NCI-H774 (cell line): ENCODE results near the gene CZIB.
A peak's percentile ranks its signal among the peaks of the same experiment; 100 is the strongest.
"Not testable (repeated sequence)": the region's sequence is repeated elsewhere in the genome, so short reads cannot be mapped to it uniquely, and the experiment has no call there.

ENCODE experiments used
- DNase-seq: peaks from one replicate; lab custom pipeline; 2025; lab: John Stamatoyannopoulos, UW

CZIB gene

DNA sequence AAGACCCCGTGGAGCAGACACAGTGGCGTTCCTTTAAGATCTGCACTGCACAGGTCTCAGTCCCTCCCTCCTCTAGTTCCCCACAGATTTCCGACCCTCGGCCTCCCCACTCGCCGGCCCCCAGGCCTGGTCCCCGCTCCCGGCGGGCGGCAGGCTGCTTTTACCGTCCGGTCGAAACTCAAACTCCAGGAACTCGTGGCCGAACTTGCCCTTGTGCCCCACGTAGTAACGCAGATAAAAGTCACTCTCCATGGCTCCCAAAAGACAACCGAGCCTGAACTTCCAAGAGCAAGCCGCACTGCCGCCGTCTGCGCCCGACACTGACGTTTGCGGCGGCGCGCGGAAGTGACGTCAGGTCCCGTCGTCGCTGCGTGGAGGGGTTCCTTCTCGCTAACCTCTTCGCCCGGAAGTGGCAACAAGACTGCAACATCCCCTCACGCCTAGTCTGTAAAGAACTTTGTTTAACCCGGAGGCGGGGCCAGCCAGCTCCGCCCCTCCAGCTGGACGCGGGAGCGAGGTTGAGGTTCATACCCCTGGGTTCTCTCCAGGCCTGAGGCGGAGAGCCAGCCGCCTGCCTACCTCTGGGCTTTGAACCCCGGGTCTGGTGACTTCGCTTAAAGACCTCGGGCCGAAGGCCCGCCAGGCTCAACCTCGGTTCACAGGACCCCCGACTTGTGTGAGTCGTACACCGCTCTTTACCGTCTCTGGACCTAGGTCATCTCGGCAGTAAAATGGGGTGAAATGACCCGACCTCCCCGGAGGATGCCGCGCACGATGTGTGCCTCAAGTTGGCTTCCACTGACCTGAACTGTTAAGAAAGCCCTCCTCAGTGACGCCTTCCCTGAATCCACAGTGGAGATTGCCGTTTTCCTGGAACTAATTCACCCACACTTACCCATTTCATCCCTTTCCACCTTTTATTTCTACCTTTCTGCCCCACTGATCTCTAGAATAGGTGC is 18.0 kb upstream of the CZIB start, which contains the start of gene MAGOH:
TSS of gene MAGOH (minus strand) at position 322 of the 959 bp plus-strand sequence. CDS start at position 252, 70 bp downstream.
- DNase-seq, result peak; percentile 97

DNA sequence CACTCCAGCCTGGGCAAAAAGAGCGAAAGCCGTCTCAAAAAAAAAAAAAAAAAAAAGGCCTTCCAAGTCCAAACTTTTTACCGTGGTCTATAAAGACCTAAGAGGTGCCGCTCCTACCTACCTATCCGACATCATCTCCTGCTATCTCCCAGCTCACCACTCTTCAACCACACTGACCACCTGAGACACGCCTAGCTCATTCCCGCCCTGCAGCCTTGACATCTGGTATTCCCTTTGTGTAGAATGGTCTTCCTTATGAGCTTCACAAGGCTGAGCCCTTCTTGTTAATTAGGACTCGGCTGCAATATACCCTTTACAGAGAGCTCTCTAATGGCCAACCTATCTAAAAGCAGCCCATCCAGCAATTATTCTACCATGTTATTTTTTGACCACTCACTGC is 17.2 kb upstream of the CZIB start:
- no peak for DNase-seq

DNA sequence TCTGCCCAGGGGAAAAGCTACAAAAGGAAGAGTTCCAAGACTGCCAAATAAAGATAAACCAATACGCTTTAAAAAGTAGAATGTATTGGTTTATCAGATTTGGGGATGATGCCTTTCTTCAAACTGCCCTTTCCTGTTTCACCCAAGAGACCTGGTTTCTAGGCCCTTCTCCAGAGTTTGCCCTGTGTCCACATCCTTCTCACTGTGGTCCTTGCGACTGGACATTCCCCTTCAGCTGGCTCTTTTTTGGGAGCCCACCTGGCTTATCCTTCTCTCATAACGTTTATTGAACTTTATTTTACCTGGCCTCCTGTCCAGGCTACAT is 490 bp upstream of the CZIB start:
- no peak for DNase-seq

DNA sequence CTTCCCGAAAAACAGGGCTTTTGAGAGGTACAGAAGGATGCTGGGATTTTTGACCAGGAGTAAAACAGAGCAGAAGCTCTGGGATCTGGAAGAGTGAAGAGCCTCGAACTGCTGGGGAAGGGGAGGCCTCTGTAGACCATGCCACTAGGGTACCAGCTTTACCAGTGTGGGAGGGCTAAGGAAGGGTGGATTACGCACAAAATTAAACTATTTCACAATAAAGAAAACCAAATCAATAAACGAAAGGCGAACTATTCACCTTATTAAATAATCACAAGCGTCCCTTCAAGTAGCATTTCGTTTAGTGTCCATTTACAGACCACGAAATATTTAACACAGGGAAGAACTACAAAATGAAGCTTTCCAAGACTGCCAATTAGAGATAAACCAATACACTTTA is 723 bp downstream of the CZIB start:
- DNase-seq, result no peak

DNA sequence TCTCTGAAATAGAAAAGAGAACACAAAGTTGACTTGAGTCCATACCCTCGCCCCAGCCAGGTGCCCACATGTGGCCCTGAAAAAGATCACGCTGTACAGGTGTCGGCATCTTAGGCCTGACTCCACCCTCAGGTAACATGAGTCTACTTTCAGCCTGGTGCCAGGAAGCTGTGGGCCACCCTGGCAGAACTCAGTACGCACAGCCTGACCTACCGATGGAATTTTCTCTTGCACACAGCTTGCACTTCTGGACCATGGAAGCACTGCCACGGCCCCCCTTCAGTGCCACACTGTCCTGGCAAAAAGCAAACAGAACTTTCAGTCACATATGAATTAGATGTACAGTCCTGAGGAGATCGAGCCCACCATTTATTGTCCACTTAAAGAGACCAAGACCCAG is 2.2 kb downstream of the CZIB start:
- DNase-seq, result no peak

DNA sequence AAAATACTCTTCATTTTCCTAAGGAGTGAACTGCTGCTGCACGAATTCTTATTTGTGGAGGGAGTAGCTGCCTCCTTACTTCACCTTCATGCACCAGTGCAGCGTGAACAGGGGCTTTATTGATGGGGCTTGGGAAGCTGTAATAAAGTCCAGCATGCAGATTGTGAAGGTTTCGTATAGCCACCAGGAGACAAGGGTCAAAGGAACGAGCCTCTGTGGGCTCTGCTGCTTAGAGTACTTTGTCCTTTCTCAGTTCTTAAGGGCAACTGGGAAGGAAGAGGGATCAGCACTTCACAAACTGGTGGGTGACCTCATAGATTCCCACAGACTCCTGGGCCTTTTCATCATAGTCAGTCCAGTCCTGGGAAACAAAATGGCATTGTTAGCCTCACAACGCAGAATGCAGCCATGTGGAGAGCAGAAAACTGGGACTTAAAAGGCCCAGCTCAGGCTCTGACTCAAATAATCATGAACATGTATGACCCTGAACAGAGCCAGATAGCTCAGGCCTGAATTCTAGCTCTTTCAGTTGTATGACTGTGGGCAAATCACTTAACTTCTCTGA is 6.0 kb downstream of the CZIB start:
- DNase-seq, result no peak

DNA sequence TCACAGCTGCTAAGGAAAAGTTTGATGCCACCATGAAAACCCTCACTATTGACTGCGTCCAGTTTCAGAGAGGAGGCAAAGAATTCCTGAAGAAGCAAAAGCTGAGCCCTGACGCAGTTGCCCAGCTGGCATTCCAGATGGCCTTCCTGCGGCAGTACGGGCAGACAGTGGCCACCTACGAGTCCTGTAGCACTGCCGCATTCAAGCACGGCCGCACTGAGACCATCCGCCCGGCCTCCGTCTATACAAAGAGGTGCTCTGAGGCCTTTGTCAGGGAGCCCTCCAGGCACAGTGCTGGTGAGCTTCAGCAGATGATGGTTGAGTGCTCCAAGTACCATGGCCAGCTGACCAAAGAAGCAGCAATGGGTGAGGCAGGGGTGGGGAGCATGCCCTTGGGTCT is 9.5 kb downstream of the CZIB start:
- no peak for DNase-seq

DNA sequence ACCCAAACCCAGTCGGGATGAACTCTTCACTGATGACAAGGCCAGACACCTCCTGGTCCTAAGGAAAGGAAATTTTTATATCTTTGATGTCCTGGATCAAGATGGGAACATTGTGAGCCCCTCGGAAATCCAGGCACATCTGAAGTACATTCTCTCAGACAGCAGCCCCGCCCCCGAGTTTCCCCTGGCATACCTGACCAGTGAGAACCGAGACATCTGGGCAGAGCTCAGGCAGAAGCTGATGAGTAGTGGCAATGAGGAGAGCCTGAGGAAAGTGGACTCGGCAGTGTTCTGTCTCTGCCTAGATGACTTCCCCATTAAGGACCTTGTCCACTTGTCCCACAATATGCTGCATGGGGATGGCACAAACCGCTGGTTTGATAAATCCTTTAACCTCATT is 10.1 kb downstream of the CZIB start:
- DNase-seq, result no peak

DNA sequence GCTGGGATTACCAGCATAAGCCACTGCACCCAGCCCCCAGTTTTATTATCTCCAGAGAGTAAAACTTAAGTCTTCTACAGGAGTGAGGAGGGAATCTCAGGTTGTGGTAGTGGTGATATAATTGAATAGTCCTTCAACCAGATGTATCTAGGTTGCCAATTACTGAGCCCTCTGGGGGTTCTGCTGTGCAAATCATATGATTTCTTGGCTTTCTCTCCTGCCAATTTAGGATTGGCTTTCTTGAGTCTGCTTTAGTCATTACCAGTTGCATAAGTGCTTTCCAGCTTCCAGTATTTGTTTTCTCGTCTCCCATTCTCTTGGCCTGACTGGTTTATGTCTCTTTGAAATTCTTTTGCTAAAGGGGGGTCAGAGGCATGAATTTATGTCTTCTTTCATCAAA is 12.7 kb downstream of the CZIB start:
- DNase-seq, result no peak

DNA sequence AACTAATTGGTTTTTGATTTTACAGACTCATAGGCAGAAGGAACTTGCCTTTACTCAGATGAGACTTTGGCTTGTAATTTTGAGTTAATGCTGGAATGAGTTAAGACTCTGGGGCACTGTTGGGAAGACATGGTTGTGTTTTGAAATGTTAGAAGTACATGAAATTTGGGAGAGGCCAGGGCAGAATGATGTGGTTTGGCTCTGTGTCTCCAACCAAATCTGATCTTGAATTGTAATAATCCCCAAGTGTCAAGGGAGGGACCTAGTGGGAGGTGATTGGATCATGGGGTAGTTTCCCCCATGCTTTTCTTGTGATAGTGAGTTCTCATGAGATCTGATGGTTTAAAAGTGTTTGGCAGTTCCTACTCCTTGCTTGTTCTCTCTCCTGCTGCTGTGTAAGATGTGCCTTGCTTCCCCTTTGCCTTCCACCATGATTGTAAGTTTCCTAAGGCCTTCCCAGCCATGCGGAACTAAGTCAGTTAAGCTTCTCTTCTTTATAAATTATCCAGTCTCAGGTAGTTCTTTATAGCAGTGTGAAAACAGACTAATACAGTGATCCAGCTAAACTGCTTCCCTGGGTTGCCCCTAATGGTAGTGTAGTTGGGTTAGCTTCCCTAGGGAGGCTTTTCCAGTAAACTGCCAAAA is 13.6 kb downstream of the CZIB start:
- no peak for DNase-seq

DNA sequence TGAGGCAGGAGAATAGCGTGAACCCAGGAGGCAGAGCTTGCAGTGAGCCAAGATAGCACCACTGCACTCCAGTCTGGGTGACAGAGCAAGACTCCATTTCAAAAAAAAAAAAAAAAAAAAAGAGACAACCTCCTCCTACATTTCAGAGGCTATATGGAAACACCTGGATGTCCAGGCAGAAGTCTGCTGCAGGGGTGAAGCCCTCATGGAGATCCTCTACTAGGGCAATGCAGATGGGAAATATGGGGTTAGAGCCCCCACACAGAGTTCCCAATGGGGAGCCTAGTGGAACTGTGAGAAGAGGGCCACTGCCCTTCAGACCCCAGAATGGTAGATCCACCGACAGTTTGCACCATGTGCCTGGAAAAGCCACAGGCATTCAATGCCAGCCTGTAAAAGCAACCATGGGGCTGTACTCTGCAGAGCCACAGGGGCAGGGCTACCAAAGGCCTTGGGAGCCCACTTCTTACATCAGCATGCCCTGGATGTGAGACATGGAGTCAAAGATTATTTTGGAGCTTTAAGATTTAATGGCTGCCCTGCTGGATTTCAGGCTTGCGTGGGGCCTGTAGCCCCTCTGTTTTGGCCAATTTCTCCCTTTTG is 14.2 kb downstream of the CZIB start:
- not testable (repeated sequence) for DNase-seq

DNA sequence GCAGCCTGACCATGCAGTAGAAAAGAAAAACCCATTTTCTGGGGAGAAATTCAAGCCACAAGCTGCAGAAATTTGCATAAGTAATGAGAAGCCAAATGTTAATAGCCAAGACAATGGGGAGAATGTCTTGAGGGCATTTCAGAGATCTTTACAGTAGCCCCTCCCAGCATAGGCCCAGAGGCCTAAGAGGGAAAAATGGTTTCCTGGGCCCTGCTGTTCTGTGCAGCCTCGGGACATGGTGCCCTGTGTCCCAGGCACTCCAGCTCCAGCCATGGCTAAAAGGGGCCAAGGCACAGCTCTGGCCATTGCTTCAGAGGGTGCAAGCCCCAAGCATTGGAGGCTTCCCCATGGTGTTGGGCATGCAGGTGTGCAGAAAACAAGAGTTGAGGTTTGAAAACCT is 14.9 kb downstream of the CZIB start:
- not testable (repeated sequence) for DNase-seq

DNA sequence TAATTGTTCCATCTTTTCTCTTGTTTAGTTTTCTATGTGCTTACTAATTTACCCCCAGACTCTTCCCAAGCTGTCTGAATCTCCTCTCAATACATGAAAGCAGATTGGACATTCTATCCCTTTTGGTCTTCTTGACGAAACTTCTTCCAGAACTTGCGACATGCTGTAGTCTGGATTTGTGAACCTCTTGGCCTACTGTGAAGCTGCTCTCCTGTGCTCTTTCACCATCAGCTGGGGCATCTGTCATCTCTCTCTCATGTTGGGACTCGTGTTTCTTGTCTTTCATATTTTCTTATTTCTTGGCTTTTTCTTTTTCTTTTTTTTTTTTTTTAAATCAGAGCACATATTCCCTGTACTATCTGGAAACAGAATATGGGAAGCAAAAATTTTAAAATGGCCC is 17.0 kb downstream of the CZIB start:
- DNase-seq, result no peak

DNA sequence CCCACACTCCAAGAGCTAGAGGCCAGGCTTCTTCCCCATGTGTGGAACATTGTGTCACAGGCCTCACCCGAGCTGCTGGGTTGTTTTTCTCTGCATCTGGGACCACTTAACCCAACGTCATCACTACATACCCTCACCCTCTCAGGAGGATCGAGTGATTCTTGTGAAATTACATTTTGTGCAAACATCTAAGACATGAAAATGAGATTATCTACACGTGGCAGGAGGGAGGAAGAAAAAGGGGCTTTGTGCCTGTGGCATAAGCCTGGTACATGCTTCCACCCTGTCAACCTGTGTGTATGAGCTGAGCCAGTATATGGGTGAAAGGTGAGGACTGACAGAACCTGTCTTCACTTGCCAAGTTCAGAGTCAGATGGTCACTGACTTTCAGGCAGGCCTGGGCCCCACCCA is 22.2 kb downstream of the CZIB start:
- DNase-seq, result no peak

DNA sequence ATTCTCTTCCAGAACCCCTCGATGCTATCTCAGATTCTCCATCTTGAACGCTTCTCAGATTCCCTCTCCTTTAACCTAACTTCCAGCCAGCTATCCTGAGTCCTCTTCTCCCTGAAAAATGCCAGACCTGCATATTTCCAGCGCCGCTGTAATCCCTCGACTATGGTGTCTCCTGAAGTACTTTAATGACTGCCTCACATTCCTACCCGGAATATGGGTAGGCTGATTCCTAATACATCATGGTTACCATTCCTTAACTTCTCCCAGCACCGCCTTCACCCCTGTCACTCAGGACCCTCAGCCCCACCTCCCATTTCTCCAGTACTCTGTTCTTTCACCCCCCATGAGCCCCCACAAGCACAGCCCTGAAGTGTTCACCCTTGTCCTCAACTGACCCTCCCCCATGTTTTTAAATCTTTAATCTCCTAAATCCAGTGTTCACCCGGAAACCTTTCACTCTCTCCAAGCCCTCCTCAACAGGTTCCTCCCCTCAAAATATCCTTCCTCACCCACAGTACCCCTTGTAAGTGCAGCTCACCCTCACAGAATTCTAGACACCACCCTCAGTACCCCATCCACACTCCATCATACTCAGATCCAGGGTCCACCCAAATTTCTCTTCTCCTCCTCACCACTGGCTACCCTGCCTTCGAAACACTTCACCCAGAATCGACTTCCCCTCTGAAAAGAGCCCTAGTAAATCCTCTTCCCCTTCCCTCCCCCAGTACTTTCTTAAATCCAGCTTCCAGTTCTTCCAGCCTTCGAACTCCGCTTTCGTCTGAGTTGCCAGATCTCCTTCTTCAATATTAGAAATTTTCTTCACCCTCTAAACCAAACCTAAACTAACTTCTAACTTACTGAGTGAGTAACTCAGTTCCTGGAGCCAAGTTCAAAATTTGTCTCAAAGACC is 22.9 kb downstream of the CZIB start:
- no peak for DNase-seq

DNA sequence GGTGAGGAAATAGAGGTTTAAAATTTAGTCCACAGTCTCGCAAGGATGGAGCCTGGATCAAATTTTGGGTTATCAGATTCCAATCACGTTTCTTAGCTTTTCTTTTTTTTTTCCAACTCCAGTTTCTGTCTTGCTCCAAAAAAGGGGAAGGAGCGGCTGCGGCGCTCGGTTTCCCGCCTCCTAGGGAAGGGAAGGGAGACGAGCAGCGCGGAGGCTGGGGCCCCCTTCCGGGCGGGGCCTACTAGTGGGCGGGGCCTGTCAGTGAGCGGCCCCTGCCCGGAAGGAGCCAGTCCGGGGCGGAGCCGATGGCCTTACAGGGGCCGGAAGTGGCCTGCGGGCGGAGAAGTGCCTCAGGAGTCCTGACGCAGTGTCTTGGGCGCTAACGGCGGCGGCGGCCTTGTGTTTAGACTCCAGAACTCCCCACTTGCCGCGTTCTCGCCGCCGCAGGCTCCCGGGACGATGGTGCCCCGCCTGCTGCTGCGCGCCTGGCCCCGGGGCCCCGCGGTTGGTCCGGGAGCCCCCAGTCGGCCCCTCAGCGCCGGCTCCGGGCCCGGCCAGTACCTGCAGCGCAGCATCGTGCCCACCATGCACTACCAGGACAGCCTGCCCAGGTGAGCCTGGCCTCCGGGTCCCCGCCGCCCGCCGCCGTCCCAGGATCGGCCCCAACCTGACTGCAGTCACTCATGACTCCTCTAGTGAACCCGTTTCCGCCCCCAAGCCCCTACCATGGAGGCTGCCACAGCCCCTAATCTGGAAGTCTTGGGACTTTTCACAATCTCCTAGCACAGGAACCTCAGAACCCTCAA is 23.7 kb downstream of the CZIB start, which contains the start of gene CPT2:
TSS of gene CPT2 (plus strand) at position 340 of the 806 bp plus-strand sequence. CDS start at position 460, 120 bp downstream.
- DNase-seq, result peak; percentile 96

DNA sequence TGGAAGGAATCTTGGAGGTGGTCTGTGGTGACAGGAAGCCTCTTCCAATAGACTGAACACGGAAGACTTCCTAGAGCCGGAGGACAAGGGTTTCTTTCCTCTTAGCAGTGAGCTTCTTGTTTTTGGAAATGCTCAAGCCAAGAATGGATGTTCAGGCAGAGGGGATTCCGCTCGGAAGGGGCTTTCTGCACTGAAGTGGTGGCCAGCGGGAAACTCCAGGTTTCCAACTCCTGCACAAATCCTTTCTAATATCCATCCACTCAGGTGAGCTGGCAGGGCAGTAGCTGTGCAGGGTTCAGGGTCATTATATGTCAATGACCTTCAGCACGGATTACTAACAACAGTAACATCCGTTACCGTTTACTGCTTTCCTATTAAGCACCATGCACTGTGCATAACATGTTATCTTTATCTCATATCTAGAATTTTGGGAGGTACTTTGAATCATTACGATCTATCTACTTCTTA is 24.4 kb downstream of the CZIB start:
- no peak for DNase-seq

DNA sequence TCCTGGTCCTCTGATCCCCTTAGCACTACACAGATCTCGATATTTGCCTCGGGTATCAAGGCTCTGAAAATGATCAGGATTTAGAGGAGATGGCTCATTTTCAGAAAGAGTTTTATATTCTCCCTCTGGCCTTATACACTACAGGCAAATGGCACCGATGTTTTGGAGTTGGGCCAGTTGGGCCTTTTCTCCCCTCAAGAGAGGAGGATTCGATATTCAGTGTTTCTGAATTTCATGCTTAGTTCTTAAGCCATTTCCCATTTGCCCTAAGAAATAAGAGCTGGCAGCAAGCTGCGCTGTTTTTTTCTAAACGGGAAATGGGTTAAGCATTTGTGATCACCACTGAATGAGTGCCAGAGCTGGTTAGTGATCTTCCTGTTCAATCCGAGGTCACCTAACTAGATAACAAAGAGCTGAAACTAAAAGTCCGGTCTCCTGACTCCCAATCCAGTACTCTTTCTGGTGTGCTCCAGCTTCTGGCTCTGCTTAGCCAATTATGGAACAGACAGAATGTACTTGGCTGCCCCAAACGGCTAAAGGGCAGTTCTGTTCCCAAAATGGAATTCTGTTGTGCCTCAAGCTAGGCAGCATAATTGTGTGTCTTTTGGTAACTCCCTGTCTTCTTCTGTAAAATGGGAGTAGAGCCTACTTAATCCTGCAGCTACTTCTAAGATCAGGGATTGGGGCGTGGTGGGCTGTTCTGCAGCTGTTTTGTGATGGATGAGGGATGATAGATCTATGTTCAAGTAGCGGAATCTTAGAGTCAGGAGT is 25.0 kb downstream of the CZIB start:
- no peak for DNase-seq

DNA sequence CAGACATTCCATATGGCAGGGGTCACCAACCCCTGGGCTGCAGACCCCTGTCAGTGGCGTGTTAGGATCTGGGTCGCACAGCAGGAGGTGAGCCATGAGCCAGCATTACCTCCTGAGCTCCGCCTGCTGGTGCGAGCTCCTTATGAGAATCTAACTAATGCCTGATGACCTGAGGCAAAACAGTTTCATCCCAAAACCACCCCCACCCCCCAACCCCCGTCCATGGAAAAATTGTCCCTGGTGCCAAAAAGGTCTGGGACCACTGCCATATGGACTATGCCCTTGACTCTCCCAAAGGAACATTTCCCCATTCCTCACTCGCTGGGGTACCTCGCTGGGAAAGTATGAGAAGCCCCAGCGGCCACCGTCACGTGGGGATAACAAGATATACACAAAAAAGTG is 30.2 kb downstream of the CZIB start:
- DNase-seq, result no peak

DNA sequence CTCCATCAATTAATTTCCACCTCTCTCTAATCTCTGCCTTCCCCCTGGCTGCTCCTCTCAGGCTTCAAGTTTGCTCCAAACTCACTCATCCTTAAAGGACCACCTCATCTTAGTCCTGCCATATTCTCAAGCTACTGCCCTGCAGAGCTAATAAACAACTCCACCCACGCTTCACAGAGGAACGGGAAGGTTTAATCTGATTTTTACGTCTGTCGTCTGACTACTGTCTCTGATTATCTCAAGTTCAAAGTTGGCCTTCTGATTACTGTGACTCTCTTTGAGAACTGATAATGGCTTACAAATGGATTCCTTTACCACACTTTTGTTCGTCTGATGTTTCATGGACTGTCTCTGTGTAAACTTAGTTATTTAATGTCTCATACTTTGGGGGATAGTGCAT is 31.4 kb downstream of the CZIB start:
- DNase-seq, result no peak
